ENCODE measurements around the gene RAB8B.

DNA sequence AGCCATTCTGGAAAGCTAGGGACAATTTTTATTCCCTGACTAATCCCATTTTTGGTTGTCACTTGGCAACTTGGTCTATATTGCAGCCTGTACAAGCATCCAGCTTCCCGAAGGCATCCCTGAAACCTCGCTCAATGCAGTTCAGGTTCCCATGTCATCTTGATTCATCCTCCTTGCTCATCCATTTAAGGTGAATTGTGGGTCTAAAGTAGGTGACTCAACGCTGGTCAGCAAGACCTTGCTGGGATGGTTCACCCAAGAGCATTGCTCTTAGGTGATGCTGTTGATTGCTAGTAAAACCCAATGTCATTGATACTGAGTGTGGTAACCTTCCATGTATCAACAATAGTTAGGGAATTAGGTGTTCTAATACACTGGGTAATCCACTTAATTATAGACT lies 13.1 kb upstream of the RAB8B start:
- TF ChIP-seq ZNF217 (IDR thresholded peaks at IDR 0.05) (no peak), HDAC2 (IDR thresholded peaks at IDR 0.05) (no peak), ATF7 (IDR thresholded peaks at IDR 0.05; ENCODE audit: low read depth) (no peak), ZNF274 (IDR thresholded peaks at IDR 0.05; ENCODE audit: insufficient read depth, insufficient read length) (no peak), POLR2A (IDR thresholded peaks at IDR 0.05; ENCODE audit: low read depth, low read length) (no peak), HCFC1 (IDR thresholded peaks at IDR 0.05; ENCODE audit: low read length) (no peak), RB1 (IDR thresholded peaks at IDR 0.05; ENCODE audit: borderline replicate concordance) (no peak), RCOR1 (conservative IDR thresholded peaks at IDR 0.05; ENCODE audit: low read depth, low read length) (no peak), BCL11A (IDR thresholded peaks at IDR 0.05; ENCODE audit: low read depth, low read length) (no peak), CBFB (IDR thresholded peaks at IDR 0.05; ENCODE audit: low read depth) (no peak), YY1 (IDR thresholded peaks at IDR 0.05; ENCODE audit: low read depth, low read length) (no peak), CTCF (IDR thresholded peaks at IDR 0.05 in 2 of 3, conservative IDR thresholded peaks at IDR 0.05 in 1 of 3; ENCODE audit: control insufficient read depth in 2 of 3, extremely low read depth in 1 of 3, insufficient read depth in 1 of 3, low read depth in 3 of 3, low read length in 3 of 3) (no peak)
- TF ChIP-seq, protein P1, sequence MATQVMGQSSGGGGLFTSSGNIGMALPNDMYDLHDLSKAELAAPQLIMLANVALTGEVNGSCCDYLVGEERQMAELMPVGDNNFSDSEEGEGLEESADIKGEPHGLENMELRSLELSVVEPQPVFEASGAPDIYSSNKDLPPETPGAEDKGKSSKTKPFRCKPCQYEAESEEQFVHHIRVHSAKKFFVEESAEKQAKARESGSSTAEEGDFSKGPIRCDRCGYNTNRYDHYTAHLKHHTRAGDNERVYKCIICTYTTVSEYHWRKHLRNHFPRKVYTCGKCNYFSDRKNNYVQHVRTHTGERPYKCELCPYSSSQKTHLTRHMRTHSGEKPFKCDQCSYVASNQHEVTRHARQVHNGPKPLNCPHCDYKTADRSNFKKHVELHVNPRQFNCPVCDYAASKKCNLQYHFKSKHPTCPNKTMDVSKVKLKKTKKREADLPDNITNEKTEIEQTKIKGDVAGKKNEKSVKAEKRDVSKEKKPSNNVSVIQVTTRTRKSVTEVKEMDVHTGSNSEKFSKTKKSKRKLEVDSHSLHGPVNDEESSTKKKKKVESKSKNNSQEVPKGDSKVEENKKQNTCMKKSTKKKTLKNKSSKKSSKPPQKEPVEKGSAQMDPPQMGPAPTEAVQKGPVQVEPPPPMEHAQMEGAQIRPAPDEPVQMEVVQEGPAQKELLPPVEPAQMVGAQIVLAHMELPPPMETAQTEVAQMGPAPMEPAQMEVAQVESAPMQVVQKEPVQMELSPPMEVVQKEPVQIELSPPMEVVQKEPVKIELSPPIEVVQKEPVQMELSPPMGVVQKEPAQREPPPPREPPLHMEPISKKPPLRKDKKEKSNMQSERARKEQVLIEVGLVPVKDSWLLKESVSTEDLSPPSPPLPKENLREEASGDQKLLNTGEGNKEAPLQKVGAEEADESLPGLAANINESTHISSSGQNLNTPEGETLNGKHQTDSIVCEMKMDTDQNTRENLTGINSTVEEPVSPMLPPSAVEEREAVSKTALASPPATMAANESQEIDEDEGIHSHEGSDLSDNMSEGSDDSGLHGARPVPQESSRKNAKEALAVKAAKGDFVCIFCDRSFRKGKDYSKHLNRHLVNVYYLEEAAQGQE (IDR thresholded peaks at IDR 0.05; ENCODE audit: low read depth, low read length): no peak
- TF ChIP-seq, protein P2, sequence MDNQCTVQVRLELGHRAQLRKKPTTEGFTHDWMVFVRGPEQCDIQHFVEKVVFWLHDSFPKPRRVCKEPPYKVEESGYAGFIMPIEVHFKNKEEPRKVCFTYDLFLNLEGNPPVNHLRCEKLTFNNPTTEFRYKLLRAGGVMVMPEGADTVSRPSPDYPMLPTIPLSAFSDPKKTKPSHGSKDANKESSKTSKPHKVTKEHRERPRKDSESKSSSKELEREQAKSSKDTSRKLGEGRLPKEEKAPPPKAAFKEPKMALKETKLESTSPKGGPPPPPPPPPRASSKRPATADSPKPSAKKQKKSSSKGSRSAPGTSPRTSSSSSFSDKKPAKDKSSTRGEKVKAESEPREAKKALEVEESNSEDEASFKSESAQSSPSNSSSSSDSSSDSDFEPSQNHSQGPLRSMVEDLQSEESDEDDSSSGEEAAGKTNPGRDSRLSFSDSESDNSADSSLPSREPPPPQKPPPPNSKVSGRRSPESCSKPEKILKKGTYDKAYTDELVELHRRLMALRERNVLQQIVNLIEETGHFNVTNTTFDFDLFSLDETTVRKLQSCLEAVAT (IDR thresholded peaks at IDR 0.05): no peak

All from GM12878 (cell line).